Osteocyte (in vitro differentiated cells): ENCODE results near the gene SPRED3. TPM values are rescaled to one million over a fixed set of nuclear protein-coding genes. Genes with fewer than 3 reads are reported as not detected.
A peak's percentile ranks its signal among the peaks of the same experiment; 100 is the strongest.

Experiments
- DNase-seq: peaks from one replicate; pipeline ENCODE4 v3.0.0; 2021; ENCODE audit warnings: mixed read lengths; ENCODE audit not compliant: unreplicated experiment; ENCODE audit errors: extremely low spot score
- H3K27ac Mint-ChIP-seq: one replicate; pipeline ENCODE4 v1.8.0; 2021; ENCODE audit warnings: mild to moderate bottlenecking, mixed read lengths; ENCODE audit not compliant: unreplicated experiment
- H3K27me3 Mint-ChIP-seq: one replicate; pipeline ENCODE4 v1.8.0; 2021; ENCODE audit warnings: mixed read lengths; ENCODE audit not compliant: unreplicated experiment
- H3K36me3 Mint-ChIP-seq: one replicate; pipeline ENCODE4 v1.8.0; 2021; ENCODE audit warnings: mixed read lengths; ENCODE audit not compliant: unreplicated experiment
- H3K4me1 Mint-ChIP-seq: one replicate; pipeline ENCODE4 v1.8.0; 2021; ENCODE audit warnings: mixed read lengths; ENCODE audit not compliant: unreplicated experiment
- H3K4me3 Mint-ChIP-seq: one replicate; pipeline ENCODE4 v1.8.0; 2021; ENCODE audit warnings: mild to moderate bottlenecking, moderate library complexity, mixed read lengths; ENCODE audit not compliant: unreplicated experiment
- H3K9me3 Mint-ChIP-seq: one replicate; pipeline ENCODE4 v1.8.0; 2021; ENCODE audit warnings: mixed read lengths; ENCODE audit not compliant: unreplicated experiment
- total RNA-seq: library from RNA; stranded (reverse); gene quantifications from 2 replicates; pipeline ENCODE4 v1.2.1, GENCODE V29; 2021
- TF ChIP-seq, protein P1 (sequence below): fragments of 200-600 bp; sonication (generic); IDR thresholded peaks from 2 replicates; pipeline ENCODE4 v1.5.0; 2021; ENCODE audit warnings: antibody characterized with exemption, mild to moderate bottlenecking, moderate library complexity

SPRED3 gene
- total RNA-seq, 1 donor from 2014 or later: 5.9 TPM

GRCh38 chr19:38437917-38438316 is 49.4 kb downstream of the SPRED3 start:
- TF ChIP-seq, protein P1, sequence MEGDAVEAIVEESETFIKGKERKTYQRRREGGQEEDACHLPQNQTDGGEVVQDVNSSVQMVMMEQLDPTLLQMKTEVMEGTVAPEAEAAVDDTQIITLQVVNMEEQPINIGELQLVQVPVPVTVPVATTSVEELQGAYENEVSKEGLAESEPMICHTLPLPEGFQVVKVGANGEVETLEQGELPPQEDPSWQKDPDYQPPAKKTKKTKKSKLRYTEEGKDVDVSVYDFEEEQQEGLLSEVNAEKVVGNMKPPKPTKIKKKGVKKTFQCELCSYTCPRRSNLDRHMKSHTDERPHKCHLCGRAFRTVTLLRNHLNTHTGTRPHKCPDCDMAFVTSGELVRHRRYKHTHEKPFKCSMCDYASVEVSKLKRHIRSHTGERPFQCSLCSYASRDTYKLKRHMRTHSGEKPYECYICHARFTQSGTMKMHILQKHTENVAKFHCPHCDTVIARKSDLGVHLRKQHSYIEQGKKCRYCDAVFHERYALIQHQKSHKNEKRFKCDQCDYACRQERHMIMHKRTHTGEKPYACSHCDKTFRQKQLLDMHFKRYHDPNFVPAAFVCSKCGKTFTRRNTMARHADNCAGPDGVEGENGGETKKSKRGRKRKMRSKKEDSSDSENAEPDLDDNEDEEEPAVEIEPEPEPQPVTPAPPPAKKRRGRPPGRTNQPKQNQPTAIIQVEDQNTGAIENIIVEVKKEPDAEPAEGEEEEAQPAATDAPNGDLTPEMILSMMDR: no peak
- no peak overlapping the region for H3K4me3 Mint-ChIP-seq
- DNase-seq: no peak
- H3K27ac Mint-ChIP-seq: no peak overlapping the region
- H3K9me3 Mint-ChIP-seq: no peaks in the 10 kb centered on the region
- peaks cover 1% of the 10 kb centered on the region for H3K4me1 Mint-ChIP-seq
- no peaks in the 10 kb centered on the region for H3K36me3 Mint-ChIP-seq
- H3K27me3 Mint-ChIP-seq: peaks cover 16% of the 10 kb centered on the region

- TF ChIP-seq, protein P1: no peak
- H3K27me3 Mint-ChIP-seq: peaks cover 8% of the 10 kb centered on the region
- no peaks in the 10 kb centered on the region for H3K4me1 Mint-ChIP-seq
- H3K4me3 Mint-ChIP-seq: no peak overlapping the region
- no peak for DNase-seq
- no peaks in the 10 kb centered on the region for H3K9me3 Mint-ChIP-seq
- no peaks in the 10 kb centered on the region for H3K36me3 Mint-ChIP-seq
- H3K27ac Mint-ChIP-seq: no peak overlapping the region
Measured at GRCh38 chr19:38440592-38440991, 52.1 kb downstream of the SPRED3 start.

- no peaks in the 10 kb centered on the region for H3K36me3 Mint-ChIP-seq
- no peak overlapping the region for H3K27ac Mint-ChIP-seq
- TF ChIP-seq, protein P1: peak; percentile 9
- peaks cover 8% of the 10 kb centered on the region for H3K27me3 Mint-ChIP-seq
- no peaks in the 10 kb centered on the region for H3K9me3 Mint-ChIP-seq
- DNase-seq: no peak
- H3K4me3 Mint-ChIP-seq: no peak overlapping the region
- no peaks in the 10 kb centered on the region for H3K4me1 Mint-ChIP-seq
Measured at GRCh38 chr19:38441657-38442348, 53.3 kb downstream of the SPRED3 start.

- no peaks in the 10 kb centered on the region for H3K4me1 Mint-ChIP-seq
- H3K4me3 Mint-ChIP-seq: no peak overlapping the region
- no peak for DNase-seq
- no peaks in the 10 kb centered on the region for H3K9me3 Mint-ChIP-seq
- peaks cover 8% of the 10 kb centered on the region for H3K27me3 Mint-ChIP-seq
- TF ChIP-seq, protein P1: no peak
- no peak overlapping the region for H3K27ac Mint-ChIP-seq
- H3K36me3 Mint-ChIP-seq: no peaks in the 10 kb centered on the region
Measured at GRCh38 chr19:38442736-38443135, 54.2 kb downstream of the SPRED3 start.

GRCh38 chr19:38443458-38443999 is 55.0 kb downstream of the SPRED3 start:
- Mint-ChIP-seq H3K27me3 (peaks cover 8% of the 10 kb centered on the region), H3K27ac (no peak overlapping the region), H3K4me3 (no peak overlapping the region), H3K9me3 (no peaks in the 10 kb centered on the region), H3K36me3 (no peaks in the 10 kb centered on the region), H3K4me1 (no peaks in the 10 kb centered on the region)
- TF ChIP-seq, protein P1: no peak
- DNase-seq: no peak
